Fibroblast of skin of left biceps (primary cell): Measurements from ENCODE around the gene HOATZ.

Experiments used
- DNase-seq, 2 experiments: peaks; one replicate each; pipeline ENCODE4 v3.0.0-alpha.2; 2013; ENCODE audit warnings: low read depth in 2 of 2

The HOATZ gene

GRCh38 chr11:111549196-111549868, 34.8 kb downstream of the HOATZ start:
- no peak for DNase-seq

GRCh38 chr11:111549869-111550203, 35.3 kb downstream of the HOATZ start:
- no peak for DNase-seq

- DNase-seq: no peak
Measured at GRCh38 chr11:111550258-111550657, 35.7 kb downstream of the HOATZ start.

- no peak for DNase-seq
Measured at GRCh38 chr11:111554532-111554931, 40.0 kb downstream of the HOATZ start.

- no peak for DNase-seq
Measured at GRCh38 chr11:111555255-111555654, 40.7 kb downstream of the HOATZ start.

- DNase-seq: peak; percentile 97 to 98
Measured at GRCh38 chr11:111557425-111558111, 43.0 kb downstream of the HOATZ start.

- no peak for DNase-seq
Measured at GRCh38 chr11:111559800-111560464, 45.4 kb downstream of the HOATZ start.

GRCh38 chr11:111560800-111561199, 46.2 kb downstream of the HOATZ start:
- DNase-seq: no peak

GRCh38 chr11:111561306-111561705, 46.7 kb downstream of the HOATZ start:
- no peak for DNase-seq

GRCh38 chr11:111561791-111562325, 47.3 kb downstream of the HOATZ start:
- DNase-seq: peak; percentile 79 to 85

- DNase-seq: no peak
Measured at GRCh38 chr11:111562692-111563389, 48.3 kb downstream of the HOATZ start.

GRCh38 chr11:111565114-111565720, 50.6 kb downstream of the HOATZ start:
- peak in 1 of 2 experiments; percentile 57 for DNase-seq

- DNase-seq: no peak
Measured at GRCh38 chr11:111566324-111566723, 51.7 kb downstream of the HOATZ start.

GRCh38 chr11:111569476-111569875, 54.9 kb downstream of the HOATZ start:
- no peak for DNase-seq

GRCh38 chr11:111570796-111571195, 56.2 kb downstream of the HOATZ start:
- DNase-seq: no peak

- DNase-seq: no peak
Measured at GRCh38 chr11:111571829-111572501, 57.4 kb downstream of the HOATZ start.

GRCh38 chr11:111572581-111572980, 58.0 kb downstream of the HOATZ start:
- no peak for DNase-seq

GRCh38 chr11:111573821-111574249, 59.3 kb downstream of the HOATZ start:
- DNase-seq: no peak

- DNase-seq: no peak
Measured at GRCh38 chr11:111574373-111575225, 60.0 kb downstream of the HOATZ start.

GRCh38 chr11:111575740-111576139, 61.2 kb downstream of the HOATZ start:
- no peak for DNase-seq
